Activated CD4-positive, alpha-beta memory T cell treated with anti-CD3 and anti-CD28 coated beads for 36 hours (primary cell): ENCODE measurements around the gene CRELD1. TPM values are rescaled to one million over a fixed set of nuclear protein-coding genes. Genes with fewer than 3 reads are reported as not detected.

ENCODE experiments used
- CTCF ChIA-PET: fragments of 350-600 bp; sonication (Branson Sonifier 250); formaldehyde crosslinking; loops from one replicate; lab custom pipeline; 2021; ENCODE audit warnings: antibody characterized with exemption, inconsistent platforms; lab: Charles Lee
- POLR2A ChIA-PET: fragments of 350-600 bp; sonication (Branson Sonifier 250); formaldehyde crosslinking; loops from one replicate; lab custom pipeline; 2021; ENCODE audit warnings: antibody characterized with exemption; lab: Charles Lee
- DNase-seq: peaks from one replicate; pipeline ENCODE4 v3.0.0-alpha.2; 2020
- H3K27ac Mint-ChIP-seq: one replicate; pipeline ENCODE4 v1.8.0; 2021; ENCODE audit warnings: mixed read lengths
- H3K27me3 Mint-ChIP-seq: one replicate; pipeline ENCODE4 v1.8.0; 2021; ENCODE audit warnings: mixed read lengths
- H3K36me3 Mint-ChIP-seq: one replicate; pipeline ENCODE4 v1.8.0; 2021; ENCODE audit warnings: mixed read lengths
- H3K4me1 Mint-ChIP-seq: one replicate; pipeline ENCODE4 v1.8.0; 2021; ENCODE audit warnings: low read depth, mixed read lengths
- H3K4me3 Mint-ChIP-seq: one replicate; pipeline ENCODE4 v1.8.0; 2021; ENCODE audit warnings: mild to moderate bottlenecking, mixed read lengths
- H3K9me3 Mint-ChIP-seq: one replicate; pipeline ENCODE4 v1.8.0; 2021; ENCODE audit warnings: mixed read lengths
- intact Hi-C: fragments of 100-400 bp; cut with micrococcal nuclease; formaldehyde crosslinking; loops from one replicate; pipeline ENCODE4 v1.15.1; 2023
- total RNA-seq, 2 experiments: library from RNA; stranded (reverse); gene quantifications; one replicate each; pipeline ENCODE4 v1.2.3, GENCODE V29; 2021

CRELD1 gene
- total RNA-seq, 2 experiments from 2014 or later = 14.1 to 16.1 TPM

DNA sequence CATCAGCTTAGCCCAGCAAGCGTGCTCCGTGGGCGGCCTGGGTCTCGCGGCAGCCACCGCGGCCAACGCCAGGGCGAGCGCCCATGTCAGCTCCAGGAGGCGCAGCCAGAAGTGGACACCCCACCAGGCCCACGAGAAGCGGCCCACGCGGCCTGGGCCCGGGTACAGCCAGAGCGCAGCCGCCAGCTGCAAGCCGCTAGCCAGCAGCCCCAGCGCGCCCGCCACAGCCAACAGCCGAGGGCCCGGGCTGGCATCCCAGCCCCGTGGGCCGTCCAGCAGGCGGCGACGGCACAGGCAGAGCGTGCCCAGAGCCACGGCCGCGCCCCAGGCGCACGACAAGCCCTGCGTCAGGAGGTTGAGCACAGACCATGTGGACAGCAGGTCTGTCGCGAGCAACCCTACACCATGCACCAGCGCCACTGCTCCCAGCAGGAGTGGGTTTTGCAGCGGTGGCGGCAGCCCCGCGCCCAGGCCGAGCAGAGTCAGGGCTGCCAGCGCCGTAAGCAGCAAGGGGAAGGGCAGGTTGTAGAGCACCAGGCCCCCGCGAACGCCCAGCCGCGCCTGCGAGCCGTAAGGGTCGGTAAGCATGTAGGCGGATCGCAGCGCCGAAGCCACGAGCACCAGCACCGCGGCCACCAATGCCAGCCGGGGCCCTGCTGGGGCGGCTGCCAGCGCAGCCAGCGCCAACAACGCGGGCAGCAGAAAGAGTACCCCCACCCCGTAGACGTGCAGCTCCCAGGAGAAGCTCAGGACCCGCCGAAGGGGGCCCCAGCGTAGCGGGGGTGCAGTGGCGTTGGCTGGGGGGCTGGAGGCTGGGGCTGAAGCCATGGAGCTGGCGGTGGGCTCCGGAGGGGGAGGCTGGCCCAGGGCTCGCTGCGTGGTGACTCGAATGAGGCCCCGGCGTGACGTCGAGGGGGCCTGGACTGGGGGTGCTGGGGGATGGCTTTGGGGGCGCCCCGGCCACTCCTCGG lies 13.7 kb downstream of the CRELD1 start:
- intact Hi-C loops = no loop called here
- Mint-ChIP-seq H3K36me3 (peaks cover 4% of the 10 kb centered on the region), H3K27me3 (no peaks in the 10 kb centered on the region)

DNA sequence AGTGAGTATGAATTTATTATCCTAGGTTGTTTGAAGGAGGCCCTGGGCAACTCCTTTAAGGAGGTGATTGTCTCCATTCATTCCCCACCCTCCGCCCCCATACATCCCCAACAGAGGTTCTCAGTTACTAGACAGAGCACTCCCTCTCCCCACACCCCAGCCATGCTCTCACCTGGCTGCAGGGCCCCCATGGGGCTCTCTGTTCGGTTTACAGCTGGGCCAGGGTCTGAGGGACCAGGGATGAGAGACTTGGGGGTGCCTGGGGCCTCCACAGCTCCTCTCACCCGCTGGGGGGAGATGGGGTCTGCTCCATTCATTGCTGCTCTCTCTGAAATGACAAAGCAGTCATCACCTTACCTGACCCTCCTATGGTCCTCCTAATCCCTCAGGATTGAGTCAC lies 15.0 kb downstream of the CRELD1 start:
- Mint-ChIP-seq H3K27me3 (no peaks in the 10 kb centered on the region), H3K36me3 (peaks cover 4% of the 10 kb centered on the region), H3K4me3 (no peak overlapping the region), H3K9me3 (no peaks in the 10 kb centered on the region), H3K4me1 (peaks cover 17% of the 10 kb centered on the region), H3K27ac (no peak overlapping the region)
- intact Hi-C loops = no loop called here
- ChIA-PET CTCF (interaction anchor here (0.6 to 3.5 kb wide), 3 partner anchors 16 to 374 kb away, joined by 3 to 73 read pairs (median 5); partner anchors contain the start of gene CRELD1), POLR2A (no interaction called here)
- no peak for DNase-seq

More for the DNA sequence above, 13.7 kb downstream of the CRELD1 start:
- no peak overlapping the region for H3K4me3 Mint-ChIP-seq
- POLR2A ChIA-PET = interaction anchor here (1.3 to 3.2 kb wide), 3 partner anchors 7 to 167 kb away, joined by 3 to 33 read pairs (median 3); partner anchors contain the start of gene CRELD1
- no peaks in the 10 kb centered on the region for H3K9me3 Mint-ChIP-seq
- DNase-seq = no peak
- peaks cover 17% of the 10 kb centered on the region for H3K4me1 Mint-ChIP-seq
- no peak overlapping the region for H3K27ac Mint-ChIP-seq
- CTCF ChIA-PET = interaction anchor here (0.5 to 3.5 kb wide), 17 partner anchors 9 to 444 kb away, joined by 3 to 73 read pairs (median 5); partner anchors contain the start of genes ARPC4, CRELD1, SEC13 and TADA3

DNA sequence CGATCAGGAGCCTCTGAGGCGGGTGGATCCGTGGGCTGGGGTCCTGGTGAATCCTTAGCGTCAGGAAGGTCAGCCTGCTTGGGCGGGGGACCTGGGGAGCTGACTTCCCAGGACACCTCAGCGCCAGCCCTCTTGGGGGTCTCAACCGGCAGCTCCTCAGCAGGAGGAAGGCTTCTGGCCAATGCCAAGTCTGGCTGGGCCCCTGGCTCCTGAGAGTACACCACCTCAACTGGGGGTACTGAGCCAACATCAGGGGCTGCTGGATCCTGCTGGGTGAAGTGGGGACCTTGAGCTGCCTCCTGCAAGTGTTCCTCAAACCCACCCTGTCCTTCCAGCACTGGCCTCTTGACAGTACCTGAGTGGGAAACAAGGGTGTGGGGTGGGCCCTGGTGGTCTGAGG lies 15.5 kb downstream of the CRELD1 start:
- Mint-ChIP-seq H3K9me3 (no peaks in the 10 kb centered on the region), H3K36me3 (peaks cover 4% of the 10 kb centered on the region), H3K27ac (no peak overlapping the region), H3K4me1 (peaks cover 17% of the 10 kb centered on the region), H3K27me3 (no peaks in the 10 kb centered on the region), H3K4me3 (no peak overlapping the region)
- no peak for DNase-seq
- POLR2A ChIA-PET = no interaction called here
- intact Hi-C loops = no loop called here
- CTCF ChIA-PET = interaction anchor here (0.7 to 3.5 kb wide), 3 partner anchors 16 to 373 kb away, joined by 3 to 73 read pairs (median 5); partner anchors contain the start of gene CRELD1

GRCh38 chr3:9949626-9950025 lies 16.0 kb downstream of the CRELD1 start:
- no peak for DNase-seq
- ChIA-PET POLR2A (no interaction called here), CTCF (interaction anchor here (0.7 to 1.0 kb wide), 2 partner anchors 14 to 17 kb away, joined by 3 read pairs; no protein-coding TSS in a partner anchor)
- no peak overlapping the region for H3K4me3 Mint-ChIP-seq
- H3K36me3 Mint-ChIP-seq = peaks cover 4% of the 10 kb centered on the region
- intact Hi-C loops = no loop called here
- peaks cover 17% of the 10 kb centered on the region for H3K4me1 Mint-ChIP-seq
- H3K27ac Mint-ChIP-seq = no peak overlapping the region
- H3K27me3 Mint-ChIP-seq = no peaks in the 10 kb centered on the region
- no peaks in the 10 kb centered on the region for H3K9me3 Mint-ChIP-seq

GRCh38 chr3:9951126-9951525 lies 17.5 kb downstream of the CRELD1 start:
- ChIA-PET CTCF (interaction anchor here (1.4 to 3.7 kb wide), 2 partner anchors 19 to 102 kb away, joined by 4 to 25 read pairs; partner anchors contain the start of gene CRELD1), POLR2A (interaction anchor here (1.1 to 2.3 kb wide), 3 partner anchors 10 to 60 kb away, joined by 3 to 9 read pairs (median 4); partner anchors contain the start of gene JAGN1)
- Mint-ChIP-seq H3K27ac (peak overlapping the region; percentile 73), H3K27me3 (no peaks in the 10 kb centered on the region), H3K4me1 (peaks cover 14% of the 10 kb centered on the region), H3K9me3 (no peaks in the 10 kb centered on the region), H3K36me3 (no peaks in the 10 kb centered on the region), H3K4me3 (peak overlapping the region; percentile 86)
- DNase-seq = peak; percentile 58
- intact Hi-C loops = loop anchor here (1.0 kb wide), 1 partner anchor 18 kb away; the partner anchor contains the start of gene CRELD1

DNA sequence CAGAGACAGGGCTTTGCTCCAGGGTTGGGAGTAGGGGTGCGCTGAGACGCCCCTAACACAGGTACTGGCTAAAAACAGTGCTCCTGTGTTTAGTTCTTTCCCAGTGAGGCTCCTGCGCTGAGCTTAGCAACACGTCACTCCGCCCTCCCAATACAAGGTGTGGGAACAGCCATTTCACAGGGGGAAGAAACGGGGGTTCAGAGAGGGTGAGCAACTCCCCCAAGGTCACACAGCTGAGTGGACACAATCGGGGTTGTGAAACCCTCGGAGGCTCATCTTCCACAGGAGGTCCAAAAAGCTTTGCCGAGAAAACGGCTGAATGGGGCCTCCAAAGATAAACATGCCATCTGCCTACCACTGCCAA lies 17.9 kb downstream of the CRELD1 start:
- H3K27ac Mint-ChIP-seq = peak overlapping the region; percentile 73
- DNase-seq = peak; percentile 30

GRCh38 chr3:9951962-9952805 lies 18.6 kb downstream of the CRELD1 start, which contains the start of gene PRRT3:
PRRT3 (minus strand) TSS chr3:9952408; CDS start chr3:9950115, 2,293 bp downstream.
- peak; percentile 79 for DNase-seq
- Mint-ChIP-seq H3K9me3 (no peaks in the 10 kb centered on the region), H3K27ac (peak within 1 kb of the TSS; percentile 73)

More for the DNA sequence above, 17.9 kb downstream of the CRELD1 start:
- no peaks in the 10 kb centered on the region for H3K36me3 Mint-ChIP-seq
- intact Hi-C loops = loop anchor here (1.0 kb wide), 1 partner anchor 18 kb away; the partner anchor contains the start of gene CRELD1
- no peaks in the 10 kb centered on the region for H3K27me3 Mint-ChIP-seq
- CTCF ChIA-PET = interaction anchor here (1.3 to 3.7 kb wide), 3 partner anchors 19 to 143 kb away, joined by 3 to 25 read pairs (median 4); partner anchors contain the start of gene CRELD1
- no peaks in the 10 kb centered on the region for H3K9me3 Mint-ChIP-seq
- H3K4me3 Mint-ChIP-seq = peak overlapping the region; percentile 86
- H3K4me1 Mint-ChIP-seq = peaks cover 14% of the 10 kb centered on the region
- POLR2A ChIA-PET = interaction anchor here (1.1 to 2.3 kb wide), 5 partner anchors 9 to 36 kb away, joined by 3 to 9 read pairs (median 4); no protein-coding TSS in a partner anchor

DNA sequence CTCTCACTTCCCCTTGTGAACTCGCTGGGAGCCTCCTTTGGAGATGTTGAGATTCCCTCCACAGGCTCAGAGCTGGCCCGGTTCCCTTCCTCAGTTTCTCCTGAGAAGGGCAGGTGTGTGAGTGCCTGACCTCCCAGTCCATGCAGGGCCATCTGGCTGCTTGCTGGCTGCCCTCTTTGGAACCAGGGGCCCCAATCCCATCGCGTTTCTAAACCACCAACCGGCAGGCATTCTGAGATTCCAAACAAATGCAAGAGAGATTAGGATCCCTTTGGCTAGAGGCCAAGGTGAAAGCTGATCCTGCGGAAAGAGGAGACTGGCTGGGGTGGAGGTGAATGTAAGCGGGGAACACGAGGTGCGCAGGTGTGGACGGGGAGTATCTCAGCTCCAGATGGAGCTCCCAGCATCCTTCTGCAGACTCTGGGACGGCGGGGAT lies 21.5 kb downstream of the CRELD1 start:
- Mint-ChIP-seq H3K4me3 (no peak overlapping the region), H3K27me3 (no peaks in the 10 kb centered on the region), H3K4me1 (peaks cover 14% of the 10 kb centered on the region), H3K36me3 (no peaks in the 10 kb centered on the region), H3K9me3 (no peaks in the 10 kb centered on the region), H3K27ac (no peak overlapping the region)
- intact Hi-C loops = no loop called here
- DNase-seq = no peak
- ChIA-PET CTCF (interaction anchor here (1.4 to 3.0 kb wide), 2 partner anchors 8 to 309 kb away, joined by 4 to 9 read pairs; no protein-coding TSS in a partner anchor), POLR2A (interaction anchor here (1.1 kb wide), 1 partner anchor 9 kb away, joined by 3 read pairs; no protein-coding TSS in a partner anchor)

More at GRCh38 chr3:9951962-9952805, 18.6 kb downstream of the CRELD1 start, which contains the start of gene PRRT3:
- ChIA-PET CTCF (interaction anchor here (0.7 to 3.7 kb wide), 6 partner anchors 12 to 225 kb away, joined by 3 to 25 read pairs (median 4); partner anchors contain the start of gene CRELD1), POLR2A (interaction anchor here (1.1 to 2.3 kb wide), 5 partner anchors 9 to 36 kb away, joined by 3 to 9 read pairs (median 4); no protein-coding TSS in a partner anchor)
- Mint-ChIP-seq H3K4me1 (peaks cover 14% of the 10 kb centered on the region), H3K36me3 (no peaks in the 10 kb centered on the region), H3K4me3 (peak within 1 kb of the TSS; percentile 86), H3K27me3 (no peaks in the 10 kb centered on the region)
- intact Hi-C loops = loop anchor here (1.0 kb wide), 1 partner anchor 19 kb away; the partner anchor contains the start of gene CRELD1

DNA sequence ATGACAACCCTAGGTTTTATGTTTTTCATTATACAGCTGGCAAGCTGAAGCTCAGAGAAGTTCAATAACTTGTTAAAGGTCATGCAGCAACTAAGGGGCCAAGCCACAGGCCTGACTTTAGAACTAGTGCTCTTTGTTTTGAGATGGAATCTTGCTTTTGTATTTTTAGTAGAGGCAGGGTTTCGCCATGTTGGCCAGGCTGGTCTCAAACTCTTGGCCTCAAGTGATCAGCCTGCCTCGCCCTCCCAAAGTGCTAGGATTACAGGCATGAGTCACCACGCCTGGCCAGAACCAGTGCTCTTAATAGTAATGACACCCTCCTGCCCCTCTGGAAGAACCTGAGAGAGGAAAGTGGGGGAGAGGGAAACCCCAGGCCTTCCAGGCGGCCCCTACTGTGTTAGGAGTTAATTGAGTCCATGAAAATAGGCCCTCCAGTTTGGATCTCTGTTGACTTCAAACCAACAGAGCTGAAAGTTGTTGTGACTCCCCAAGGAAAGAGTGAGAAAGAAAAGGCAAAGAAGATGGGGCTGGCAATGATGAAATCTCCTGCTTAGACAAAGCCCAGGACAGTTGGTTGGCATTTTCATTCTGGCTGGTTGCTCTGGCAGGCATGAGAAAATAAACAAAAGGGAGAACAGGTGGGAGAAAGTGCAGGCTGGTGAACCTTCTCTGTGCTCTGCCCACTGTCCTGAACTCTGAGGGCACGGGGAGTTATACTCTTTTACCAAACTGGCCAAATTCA lies 22.1 kb downstream of the CRELD1 start:
- Mint-ChIP-seq H3K4me1 (peaks cover 9% of the 10 kb centered on the region), H3K9me3 (no peaks in the 10 kb centered on the region), H3K27ac (no peak overlapping the region), H3K36me3 (no peaks in the 10 kb centered on the region), H3K27me3 (no peaks in the 10 kb centered on the region), H3K4me3 (no peak overlapping the region)
- ChIA-PET CTCF (interaction anchor here (3.0 kb wide), 1 partner anchor 9 kb away, joined by 9 read pairs; no protein-coding TSS in a partner anchor), POLR2A (no interaction called here)
- DNase-seq = no peak
- intact Hi-C loops = no loop called here

DNA sequence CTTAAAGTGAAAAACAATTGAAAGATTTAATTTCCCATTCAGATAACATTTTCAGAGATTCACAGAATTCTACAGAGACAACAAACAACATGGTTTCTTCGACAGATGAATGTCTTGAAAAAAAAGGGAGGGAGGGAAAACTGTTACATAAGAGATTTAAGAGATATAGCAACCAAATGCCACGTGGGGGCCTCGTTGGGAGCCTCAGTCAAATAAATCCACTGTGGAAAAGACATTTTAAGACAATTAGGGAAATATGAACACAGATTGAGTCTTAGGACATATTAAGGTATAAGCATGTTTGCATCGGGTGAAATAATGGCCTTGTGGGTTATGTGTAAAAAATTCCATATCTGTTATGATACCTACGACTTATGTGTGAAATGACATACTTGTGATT lies 23.6 kb downstream of the CRELD1 start:
- Mint-ChIP-seq H3K27me3 (no peaks in the 10 kb centered on the region), H3K27ac (no peak overlapping the region), H3K36me3 (no peaks in the 10 kb centered on the region), H3K4me1 (no peaks in the 10 kb centered on the region), H3K9me3 (no peaks in the 10 kb centered on the region), H3K4me3 (no peak overlapping the region)
- CTCF ChIA-PET = interaction anchor here (3.0 kb wide), 1 partner anchor 11 kb away, joined by 9 read pairs; no protein-coding TSS in a partner anchor
- POLR2A ChIA-PET = no interaction called here
- intact Hi-C loops = no loop called here
- DNase-seq = no peak
